GM19023 (cell line): Measurements from ENCODE around the gene COMTD1.
A peak's percentile ranks its signal among the peaks of the same experiment; 100 is the strongest.

Source experiments
- ATAC-seq: cut with Tn5 transposase; IDR thresholded peaks from one replicate; pipeline ENCODE4 v1.9.1; 2021; ENCODE audit warnings: mild to moderate bottlenecking, moderate library complexity; ENCODE audit not compliant: unreplicated experiment

COMTD1 gene

GRCh38 chr10:75235375-75236177 lies at the start of gene COMTD1:
Gene COMTD1, minus strand, starts transcription at chr10:75235957. Its CDS starts 29 bp downstream, at chr10:75235928.
- ATAC-seq: peak; percentile 72

- no peak for ATAC-seq
These were observed 48.1 kb upstream of the COMTD1 start for GRCh38 chr10:75283671-75284470.

- no peak for ATAC-seq
These were observed 47.4 kb upstream of the COMTD1 start for GRCh38 chr10:75283078-75283670.

- no peak for ATAC-seq
These were observed 46.2 kb upstream of the COMTD1 start for GRCh38 chr10:75281974-75282373.

GRCh38 chr10:75280236-75280635 lies 44.5 kb upstream of the COMTD1 start:
- no peak for ATAC-seq

- ATAC-seq: no peak
These were observed 40.5 kb upstream of the COMTD1 start for GRCh38 chr10:75276069-75276872.

GRCh38 chr10:75272896-75273295 lies 37.1 kb upstream of the COMTD1 start:
- ATAC-seq: no peak

GRCh38 chr10:75272094-75272493 lies 36.3 kb upstream of the COMTD1 start:
- no peak for ATAC-seq

GRCh38 chr10:75269605-75270004 lies 33.8 kb upstream of the COMTD1 start:
- ATAC-seq: no peak

- ATAC-seq: no peak
These were observed 31.2 kb upstream of the COMTD1 start for GRCh38 chr10:75266945-75267344.

- no peak for ATAC-seq
These were observed 30.1 kb upstream of the COMTD1 start for GRCh38 chr10:75265856-75266255.

GRCh38 chr10:75263806-75264205 lies 28.0 kb upstream of the COMTD1 start:
- ATAC-seq: no peak

GRCh38 chr10:75261813-75262705 lies 26.3 kb upstream of the COMTD1 start:
- ATAC-seq: no peak

- ATAC-seq: no peak
These were observed 25.2 kb upstream of the COMTD1 start for GRCh38 chr10:75260990-75261389.

- ATAC-seq: no peak
These were observed 19.0 kb upstream of the COMTD1 start for GRCh38 chr10:75254739-75255138.

GRCh38 chr10:75253281-75254220 lies 17.8 kb upstream of the COMTD1 start:
- ATAC-seq: no peak

GRCh38 chr10:75250934-75251333 lies 15.2 kb upstream of the COMTD1 start:
- no peak for ATAC-seq

- no peak for ATAC-seq
These were observed 12.0 kb upstream of the COMTD1 start for GRCh38 chr10:75247797-75248196.

GRCh38 chr10:75246506-75246905 lies 10.7 kb upstream of the COMTD1 start:
- no peak for ATAC-seq
